ENCODE measurements around the gene C20orf202.
A peak's percentile ranks its signal among the peaks of the same experiment; 100 is the strongest.
"Not testable (repeated sequence)": the region's sequence is repeated elsewhere in the genome, so short reads cannot be mapped to it uniquely, and the experiment has no call there.

The C20orf202 gene

DNA sequence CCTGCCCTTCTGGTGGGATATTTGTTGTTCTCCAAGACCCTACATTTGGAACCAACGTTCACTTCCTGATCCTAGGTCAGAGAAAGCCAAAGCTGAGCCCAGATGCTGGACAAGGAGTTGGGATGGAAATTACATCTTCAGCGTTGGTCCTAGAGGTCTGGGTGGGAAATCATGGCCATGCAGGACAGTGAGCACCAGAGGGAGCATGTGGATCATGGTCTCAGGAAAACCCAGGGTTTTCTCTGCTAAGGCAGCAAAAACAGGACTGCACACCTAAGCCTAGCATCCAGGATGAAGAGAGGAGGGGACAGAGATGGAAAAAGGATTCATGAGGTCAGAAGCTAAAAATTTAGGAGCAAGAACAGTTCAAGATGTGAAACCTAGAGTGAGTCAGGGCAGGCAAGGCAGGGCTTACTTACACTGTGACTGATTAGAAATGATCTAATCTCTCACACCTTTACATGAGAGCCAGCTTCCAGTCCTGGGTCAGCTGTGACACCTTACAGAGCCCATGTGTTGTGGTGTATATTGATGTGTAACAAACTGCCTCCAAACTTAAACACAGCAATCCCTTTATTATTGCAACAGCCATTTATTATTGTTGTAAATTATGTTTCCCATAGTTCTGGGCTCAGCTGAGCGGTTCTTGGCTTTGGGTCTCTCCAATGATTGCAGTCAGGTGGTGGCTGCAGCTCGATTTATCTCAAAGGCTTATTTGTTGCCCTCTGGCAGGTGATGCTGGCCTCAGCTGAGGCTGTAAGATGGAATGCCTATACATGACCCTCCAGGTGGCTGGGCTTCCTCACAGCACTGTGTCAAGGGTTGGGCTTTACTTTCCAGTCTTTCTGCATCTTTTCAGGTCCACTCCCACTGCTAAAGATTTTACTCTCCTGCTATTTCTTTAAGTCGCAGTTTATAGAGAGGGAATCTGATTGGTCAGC, 6.5 kb downstream of the C20orf202 start:
- DNase-seq (ENCODE audit: low spot score), result no peak

DNA sequence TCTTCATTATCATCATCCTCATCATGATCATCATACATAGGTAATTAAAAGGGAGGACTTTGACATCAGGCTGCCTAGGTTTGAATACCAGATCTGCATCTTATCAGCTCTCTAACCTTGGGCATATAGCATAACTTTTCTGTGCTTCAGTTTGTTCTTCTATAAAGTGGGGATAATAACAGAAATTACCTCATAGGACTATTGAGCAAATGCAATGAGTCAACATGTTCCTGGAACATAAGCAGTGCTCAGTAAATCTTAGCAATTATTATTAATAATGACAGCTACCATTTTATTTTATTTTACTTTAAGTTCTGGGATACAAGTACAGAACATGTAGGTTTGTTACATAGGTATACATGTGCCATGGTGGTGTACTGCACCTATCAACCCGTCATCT, 7.2 kb downstream of the C20orf202 start:
- DNase-seq (ENCODE audit: low spot score), result no peak

DNA sequence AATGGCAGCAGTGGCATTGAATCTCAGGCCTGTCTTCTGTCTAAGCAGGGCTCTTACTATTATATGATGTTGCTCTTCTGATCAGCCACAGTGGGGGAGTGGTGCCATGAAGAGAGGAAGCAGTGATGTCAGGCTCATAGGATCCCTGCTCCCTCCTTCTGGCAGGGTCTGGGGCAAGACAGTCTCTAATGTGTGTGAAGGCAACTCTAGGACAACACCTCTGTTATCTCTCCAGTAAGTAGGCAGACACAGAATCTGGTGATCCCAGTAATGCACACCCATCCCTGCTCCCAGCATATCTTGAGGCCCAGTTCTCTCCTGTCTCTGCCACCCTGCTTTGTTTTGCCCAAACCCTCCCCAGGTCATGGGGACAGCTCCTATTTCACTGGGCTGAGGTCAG, 8.8 kb downstream of the C20orf202 start:
- DNase-seq (ENCODE audit: low spot score), result no peak

DNA sequence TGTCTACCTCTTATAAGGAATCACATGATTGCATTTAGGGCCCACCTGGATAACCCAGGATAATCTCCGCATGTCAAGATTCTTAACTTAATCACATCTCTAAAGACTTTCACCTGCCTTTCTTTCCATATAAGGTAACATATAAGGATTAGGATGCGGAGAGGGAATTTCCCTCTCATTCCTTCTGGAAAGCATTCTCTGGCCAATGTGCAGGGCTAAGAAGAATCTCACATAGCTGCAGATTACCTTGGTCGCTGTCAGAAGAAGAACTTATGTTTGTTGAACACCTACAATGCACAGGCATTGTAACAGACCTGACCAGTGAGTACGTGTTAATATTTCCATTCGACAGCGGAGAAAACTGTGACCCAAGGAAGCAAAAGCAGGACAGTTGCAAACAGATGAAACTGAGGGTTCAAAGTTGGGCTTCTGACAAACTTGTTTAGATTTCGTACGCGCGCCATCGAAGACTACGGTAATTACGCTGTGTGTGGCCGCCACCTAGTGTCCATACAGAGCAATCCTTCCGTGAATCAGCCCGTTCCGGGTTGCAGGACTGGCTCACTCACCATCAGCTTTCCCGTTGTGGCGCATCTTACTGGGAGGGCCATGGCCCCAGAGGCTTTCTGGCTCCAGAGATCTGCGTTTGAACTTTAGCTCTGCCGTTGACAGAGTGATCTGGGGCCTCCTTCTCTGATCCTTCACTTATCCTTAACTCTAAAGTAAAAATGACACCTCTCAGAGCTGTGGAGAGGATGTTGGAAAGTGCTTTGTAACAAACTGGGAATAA, 9.5 kb downstream of the C20orf202 start:
- peak; percentile 84 for DNase-seq (ENCODE audit: low spot score)

DNA sequence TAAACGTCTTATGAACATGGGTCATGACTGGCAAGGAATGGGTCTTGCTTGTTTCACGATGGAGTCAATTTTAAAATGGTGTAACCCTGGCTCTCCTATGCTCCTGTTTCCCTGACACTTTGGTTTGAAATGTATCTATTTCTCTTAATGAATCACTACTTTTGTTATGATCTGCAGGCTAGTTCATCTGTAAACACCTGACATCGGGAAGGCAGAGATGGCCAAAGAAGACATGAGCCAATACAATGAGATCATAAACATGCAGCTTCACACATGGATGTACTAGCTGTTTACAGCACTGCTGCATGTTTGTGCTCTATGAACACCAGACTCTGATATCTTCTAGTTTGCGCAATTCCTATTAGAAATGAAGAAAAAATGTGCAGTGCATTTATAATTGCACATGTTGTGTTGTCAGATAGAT, 11.6 kb downstream of the C20orf202 start:
- no peak for DNase-seq (ENCODE audit: low spot score)

DNA sequence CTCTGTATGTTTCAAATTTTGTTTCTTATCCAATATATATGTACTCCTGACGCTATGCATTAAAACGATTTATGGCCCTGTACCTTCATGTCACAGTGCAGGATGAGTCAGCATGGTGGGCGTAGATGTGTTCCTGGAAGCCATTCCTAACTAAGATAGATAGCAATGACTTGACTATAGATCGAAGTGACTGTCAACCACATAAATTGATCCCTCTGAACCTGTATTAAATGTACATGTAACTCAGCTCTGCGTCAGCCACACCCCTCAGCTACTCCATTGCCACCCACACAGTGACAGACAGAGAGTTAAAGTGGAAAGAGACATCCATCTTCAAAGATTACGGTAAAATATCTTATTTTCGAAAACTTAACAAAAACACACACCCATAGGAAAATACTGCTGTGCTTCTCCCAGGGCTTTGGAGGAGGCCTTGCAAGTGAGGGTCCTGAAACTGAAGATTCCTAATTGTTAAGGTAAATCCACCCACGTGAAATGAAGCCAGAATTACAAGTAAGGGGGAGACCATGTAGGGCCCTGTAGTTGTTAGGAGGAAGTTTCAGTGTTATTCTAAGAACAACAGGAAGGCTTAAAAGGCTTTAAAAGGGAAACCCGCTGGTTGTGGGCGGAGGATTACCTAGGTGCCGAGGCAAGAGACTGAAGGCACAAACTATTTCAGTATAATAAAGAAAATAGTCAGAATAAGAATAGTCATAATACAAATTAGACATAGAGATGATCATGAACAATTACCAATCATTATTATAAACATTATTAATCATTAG, 12.3 kb downstream of the C20orf202 start:
- no peak for DNase-seq (ENCODE audit: low spot score)

DNA sequence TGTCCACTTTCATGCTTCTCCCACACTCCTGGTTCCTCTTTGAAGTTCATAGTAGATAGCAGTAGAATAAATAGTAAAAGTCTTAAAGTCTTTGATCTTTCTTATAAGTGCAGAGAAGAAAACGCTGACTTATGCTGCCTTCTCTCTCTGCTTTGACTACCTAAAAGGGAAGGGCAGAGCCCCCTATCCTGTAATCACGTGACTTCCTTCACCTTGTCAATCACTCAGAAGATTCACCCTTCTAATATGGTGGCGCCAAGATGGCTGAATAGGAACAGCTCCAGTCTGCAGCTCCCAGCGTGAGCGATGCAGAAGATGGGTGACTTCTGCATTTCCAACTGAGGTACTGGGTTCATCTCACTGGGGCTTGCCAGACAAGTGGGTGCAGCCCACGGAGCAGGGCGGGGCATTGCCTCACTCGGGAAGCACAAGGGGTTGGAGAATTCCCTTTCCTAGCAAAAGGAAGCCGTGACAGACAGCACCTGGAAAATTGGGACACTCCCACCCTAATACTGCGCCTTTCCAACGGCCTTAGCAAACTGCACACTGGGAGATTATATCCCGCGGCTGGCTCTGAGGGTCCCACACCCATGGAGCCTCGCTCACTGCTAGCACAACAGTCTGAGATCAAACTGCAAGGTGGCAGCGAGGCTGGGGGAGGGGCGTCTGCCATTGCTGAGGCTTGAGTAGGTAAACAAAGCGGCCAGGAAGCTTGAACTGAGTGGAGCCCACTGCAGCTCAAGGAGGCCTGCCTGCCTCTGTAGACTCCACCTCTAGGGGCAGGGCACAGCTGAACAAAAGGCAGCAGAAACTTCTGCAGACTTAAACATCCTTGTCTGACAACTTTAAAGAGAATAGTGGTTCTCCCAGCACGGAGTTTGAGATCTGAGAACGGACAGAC, 13.5 kb downstream of the C20orf202 start:
- DNase-seq (ENCODE audit: low spot score), result not testable (repeated sequence)

DNA sequence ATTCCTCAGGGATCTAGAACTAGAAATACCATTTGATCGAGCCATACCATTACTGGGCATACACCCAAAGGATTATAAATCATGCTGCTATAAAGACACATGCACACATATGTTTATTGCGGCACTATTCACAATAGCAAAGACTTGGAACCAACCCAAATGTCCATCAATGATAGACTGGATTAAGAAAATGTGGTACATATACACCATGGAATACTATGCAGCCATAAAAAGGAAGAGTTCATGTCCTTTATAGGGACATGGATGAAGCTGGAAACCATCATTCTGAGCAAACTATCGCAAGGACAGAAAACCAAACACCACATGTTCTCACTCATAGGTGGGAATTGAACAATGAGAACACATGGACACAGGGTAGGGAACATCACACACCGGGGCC, 19.5 kb downstream of the C20orf202 start:
- not testable (repeated sequence) for DNase-seq (ENCODE audit: low spot score)

DNA sequence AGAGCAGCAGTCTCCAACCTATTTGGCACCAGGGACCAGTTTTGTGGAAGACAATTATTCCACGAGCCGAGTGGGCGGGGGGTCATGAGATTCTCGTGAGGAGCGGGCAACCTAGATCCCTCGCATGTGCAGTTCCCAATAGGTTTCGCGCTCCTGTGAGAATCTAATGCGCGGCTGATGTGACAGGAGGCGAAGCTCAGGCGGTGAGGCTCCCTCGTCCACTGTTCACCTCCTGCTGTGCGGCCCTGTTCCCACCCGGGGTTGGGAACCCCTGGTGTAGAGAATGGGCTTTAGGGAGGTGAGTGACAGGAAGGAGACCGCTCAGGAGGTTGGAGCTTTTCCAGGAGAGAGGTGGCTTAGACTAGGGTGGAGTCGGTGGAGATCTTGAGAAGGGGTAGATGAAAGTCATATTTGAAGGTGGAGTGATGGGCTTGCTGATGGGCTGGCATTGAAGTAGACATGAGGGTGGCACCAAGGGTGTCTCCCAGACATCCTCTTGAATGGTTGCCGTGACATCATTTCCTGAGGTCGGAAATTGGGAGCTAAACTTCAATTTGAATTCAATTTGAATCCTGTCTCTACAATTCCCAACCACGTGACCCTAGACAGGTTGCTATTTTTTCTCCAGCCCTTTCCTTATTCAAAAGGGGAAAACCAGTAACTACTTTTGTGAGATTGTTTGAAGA, 21.1 kb downstream of the C20orf202 start:
- no peak for DNase-seq (ENCODE audit: low spot score)

DNA sequence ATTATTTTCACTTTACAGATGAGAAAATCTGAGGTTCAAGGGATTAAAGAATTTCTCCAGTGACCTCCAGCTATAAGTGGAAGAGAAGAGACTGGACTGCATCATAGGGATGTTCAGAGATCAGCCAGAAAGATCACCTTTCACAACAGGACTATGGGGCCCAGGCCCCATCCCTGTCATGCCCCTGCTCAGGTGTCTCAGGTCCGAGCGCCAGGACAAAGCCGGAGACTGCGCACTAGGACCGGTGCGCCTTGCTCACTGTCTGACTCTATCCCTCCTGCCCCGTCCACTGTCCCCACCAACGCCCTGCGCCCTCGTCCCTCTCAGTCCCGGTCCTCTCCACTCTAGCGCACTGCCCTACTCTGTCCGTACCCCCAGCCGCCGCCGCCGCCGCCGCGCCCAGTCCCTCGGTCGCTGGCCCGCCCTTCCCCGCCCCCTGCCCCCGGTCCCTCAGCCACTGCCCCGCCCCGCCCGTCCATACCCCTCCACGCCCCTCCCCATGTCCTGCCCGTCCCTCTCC, 22.1 kb downstream of the C20orf202 start:
- no peak for DNase-seq (ENCODE audit: low spot score)

DNA sequence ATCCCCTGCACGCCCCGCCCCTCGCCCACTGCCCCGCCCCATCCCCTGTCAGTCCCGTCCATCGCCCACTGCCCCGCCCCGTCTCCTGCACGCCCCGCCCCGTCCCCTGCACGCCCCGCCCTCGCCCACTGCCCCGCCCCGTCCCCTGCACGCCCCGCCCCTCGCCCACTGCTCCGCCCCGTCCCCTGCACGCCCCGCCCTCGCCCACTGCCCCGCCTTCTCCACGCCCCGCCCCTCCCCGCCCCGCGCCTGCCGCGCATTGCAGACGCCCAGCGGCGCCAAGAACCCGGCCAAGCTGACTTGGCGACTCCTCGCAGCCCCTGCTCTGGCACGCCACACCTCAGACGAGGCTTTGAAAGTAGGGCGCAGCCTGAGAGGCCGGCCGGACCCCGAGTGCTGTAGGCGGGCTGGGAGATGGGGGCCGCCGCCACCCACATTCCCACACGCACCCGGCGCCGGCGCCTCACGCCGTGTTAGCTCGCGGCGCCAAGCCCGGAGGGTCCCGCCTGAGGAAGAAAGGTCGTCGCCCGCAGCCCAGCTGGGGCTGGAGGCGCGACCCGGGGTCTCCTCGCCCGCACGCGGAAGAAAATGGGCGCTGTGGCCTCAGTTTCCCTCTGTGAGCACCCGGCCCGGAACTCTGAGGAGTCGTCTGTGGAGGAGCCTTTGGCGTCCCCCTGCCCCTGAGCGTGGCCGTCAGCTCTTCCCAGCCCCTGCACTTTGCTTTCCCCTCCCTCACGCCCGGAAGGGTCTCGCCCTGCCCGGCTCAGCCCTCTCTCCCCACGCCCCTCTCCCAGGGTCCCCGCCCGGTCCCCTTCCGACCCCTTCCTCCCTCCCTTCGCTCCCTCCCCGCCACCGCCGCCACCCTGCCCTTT, 22.8 kb downstream of the C20orf202 start, which contains the start of gene RAD21L1:
TSS of gene RAD21L1 (plus strand) at position 262 of the 872 bp plus-strand sequence. CDS start 2,410 bp downstream, outside the sequence.
- DNase-seq (ENCODE audit: low spot score), result peak; percentile 80

DNA sequence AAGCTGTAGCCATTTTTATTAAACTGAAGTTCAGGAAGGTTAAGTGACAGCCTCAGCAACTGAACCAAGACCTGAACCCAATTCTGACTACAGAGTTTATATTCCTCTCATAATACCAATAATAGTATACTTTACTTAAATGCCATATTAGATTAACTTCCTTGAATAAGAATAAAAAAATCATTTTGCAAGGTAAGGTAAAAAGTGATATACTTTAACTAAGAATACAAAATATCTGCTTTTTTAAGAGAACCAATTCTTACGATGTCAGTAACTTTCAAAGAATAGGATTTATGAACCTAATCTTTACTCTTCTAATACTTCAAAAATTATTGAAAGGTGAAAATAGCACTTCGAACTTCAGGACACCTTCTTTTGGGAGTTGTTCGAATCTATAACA, 26.3 kb downstream of the C20orf202 start:
- DNase-seq (ENCODE audit: low spot score), result no peak

DNA sequence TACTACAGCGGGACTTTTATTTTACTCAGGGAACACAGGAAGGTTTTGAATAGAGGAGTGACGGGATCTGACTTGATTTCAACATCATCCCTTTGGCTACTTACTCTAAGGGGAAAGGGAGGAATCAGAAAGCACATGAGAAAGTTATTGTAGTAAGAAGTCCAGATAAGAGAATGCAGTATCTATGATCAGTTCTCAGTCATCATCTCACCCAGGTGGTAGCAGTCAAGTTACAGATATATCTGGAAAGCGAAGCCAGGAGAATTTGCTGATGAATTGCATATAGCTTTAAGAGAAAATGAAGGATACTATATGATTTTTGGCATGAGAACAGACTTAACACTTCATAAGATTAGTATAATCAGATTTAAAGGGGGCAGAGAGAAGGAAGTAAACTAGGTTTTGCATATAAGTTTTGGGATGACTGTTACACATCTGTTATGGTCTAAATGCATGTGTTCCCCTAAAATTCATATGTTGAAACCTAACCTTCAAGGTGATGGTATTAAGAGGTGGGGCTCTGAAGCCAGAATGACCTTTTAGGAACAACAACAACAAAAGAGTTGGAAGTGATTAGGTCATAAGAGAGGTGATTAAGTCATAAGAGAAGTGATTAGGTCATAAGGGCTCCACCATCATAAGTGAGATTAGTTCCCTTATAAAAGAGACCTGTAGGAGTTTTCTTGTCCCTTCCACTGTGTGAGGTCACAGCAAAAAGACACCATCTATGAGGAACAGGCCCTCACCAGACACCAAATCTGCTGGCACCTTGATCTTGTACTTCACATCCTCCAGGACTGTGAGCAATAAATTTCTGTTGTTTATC, 29.2 kb downstream of the C20orf202 start:
- no peak for DNase-seq (ENCODE audit: low spot score)

DNA sequence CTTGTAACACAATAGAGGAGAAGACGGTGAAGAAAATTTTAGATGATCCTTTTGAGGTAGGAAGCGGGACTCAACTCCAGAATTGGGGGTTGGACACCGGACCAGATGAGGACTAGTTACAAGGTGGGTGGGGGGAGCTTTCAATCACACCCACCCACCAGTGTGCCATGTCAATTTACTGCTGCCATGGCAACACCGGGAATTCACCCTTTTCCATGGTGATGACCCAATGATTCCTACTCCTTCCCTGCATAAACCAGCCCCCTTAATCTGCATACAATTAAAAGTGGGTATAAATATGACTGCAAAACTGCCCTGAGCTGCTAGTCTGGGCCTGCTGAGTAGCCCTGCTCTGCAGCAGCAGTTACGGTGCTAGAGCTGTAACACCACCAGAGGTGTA, 37.3 kb downstream of the C20orf202 start:
- no peak for DNase-seq (ENCODE audit: low spot score)

DNA sequence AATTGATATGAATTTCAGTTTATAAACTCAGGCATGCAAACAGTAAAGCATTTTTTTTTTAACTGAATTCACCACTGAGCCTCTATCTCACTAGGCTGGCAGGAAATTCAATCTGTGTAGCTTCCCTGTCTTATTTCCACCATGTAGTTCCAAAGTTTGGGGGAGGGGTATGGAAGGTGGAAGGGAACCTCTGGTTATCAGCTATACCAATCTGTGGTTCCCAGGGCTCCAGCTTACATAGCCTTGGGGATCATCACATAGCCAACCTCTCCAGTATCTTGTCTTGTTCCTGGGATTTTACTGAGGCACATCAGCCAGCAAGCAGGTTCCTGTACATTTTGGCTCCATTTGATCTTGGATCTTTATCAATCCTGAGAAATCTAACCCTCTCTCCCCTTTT, 38.2 kb downstream of the C20orf202 start:
- no peak for DNase-seq (ENCODE audit: low spot score)

DNA sequence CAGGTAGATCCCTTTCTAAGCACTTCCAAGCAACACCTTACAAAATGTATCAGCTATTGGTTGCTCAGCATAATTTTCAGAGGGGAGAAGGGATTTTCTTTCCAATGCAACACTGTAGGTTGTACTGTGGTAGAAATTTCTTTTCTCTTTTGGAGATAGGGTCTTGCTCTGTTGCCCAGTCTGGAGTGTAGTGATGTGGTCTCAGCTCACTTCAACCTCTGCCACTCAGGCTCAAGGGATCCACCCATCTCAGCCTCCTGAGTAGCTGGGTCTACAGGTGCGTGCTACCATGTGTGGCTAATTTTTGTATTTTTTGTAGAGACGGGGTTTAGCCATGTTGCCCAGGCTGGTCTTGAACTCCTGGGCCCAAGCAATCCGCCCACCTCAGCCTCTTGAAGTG, 38.8 kb downstream of the C20orf202 start:
- DNase-seq (ENCODE audit: low spot score), result no peak

DNA sequence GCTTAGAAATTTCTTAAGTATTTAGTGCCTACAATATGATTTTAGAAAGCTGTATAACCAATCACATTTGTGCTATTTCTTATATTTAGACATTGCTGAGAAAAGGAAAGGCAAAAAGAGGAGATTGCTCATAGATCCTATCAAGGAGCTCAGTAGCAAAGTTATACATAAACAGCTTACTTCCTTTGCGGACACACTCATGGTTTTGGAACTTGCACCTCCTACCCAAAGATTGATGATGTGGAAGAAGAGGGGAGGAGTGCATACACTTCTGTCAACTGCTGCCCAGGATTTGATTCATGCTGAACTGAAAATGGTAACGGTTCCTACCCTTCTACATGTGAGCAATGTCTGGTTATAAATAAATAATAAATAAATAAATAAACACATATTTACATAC, 39.3 kb downstream of the C20orf202 start:
- no peak for DNase-seq (ENCODE audit: low spot score)

DNA sequence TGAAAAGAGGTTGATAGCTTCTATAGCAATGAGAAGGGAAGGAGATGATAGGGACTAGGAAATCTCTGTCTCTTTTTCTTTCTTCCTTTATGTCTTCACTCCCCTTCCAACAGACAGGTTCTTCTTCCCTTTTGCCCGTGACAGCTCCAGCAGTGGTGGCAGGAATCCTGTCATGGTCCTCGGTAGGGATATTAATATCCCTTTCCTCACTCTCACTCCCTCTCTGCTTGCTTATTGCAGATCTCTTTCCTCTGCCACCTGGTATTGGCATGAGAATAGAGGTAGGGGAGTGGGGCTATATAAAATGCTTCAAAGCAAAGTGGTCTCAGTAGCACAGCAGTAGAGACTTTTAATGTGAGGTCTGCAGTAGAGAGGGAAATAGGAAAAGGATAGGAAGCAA, 42.3 kb downstream of the C20orf202 start:
- no peak for DNase-seq (ENCODE audit: low spot score)
